ENCODE results near the gene OR10C1. TPM values are rescaled to one million over a fixed set of nuclear protein-coding genes. Genes with fewer than 3 reads are reported as not detected.

OR10C1 gene
- total and polyA plus RNA-seq, 2 of the 13 experiments (the other 11 are each of a cell fraction or from before 2014, with no cell fraction given): 0.04 TPM; not detected in 1

DNA sequence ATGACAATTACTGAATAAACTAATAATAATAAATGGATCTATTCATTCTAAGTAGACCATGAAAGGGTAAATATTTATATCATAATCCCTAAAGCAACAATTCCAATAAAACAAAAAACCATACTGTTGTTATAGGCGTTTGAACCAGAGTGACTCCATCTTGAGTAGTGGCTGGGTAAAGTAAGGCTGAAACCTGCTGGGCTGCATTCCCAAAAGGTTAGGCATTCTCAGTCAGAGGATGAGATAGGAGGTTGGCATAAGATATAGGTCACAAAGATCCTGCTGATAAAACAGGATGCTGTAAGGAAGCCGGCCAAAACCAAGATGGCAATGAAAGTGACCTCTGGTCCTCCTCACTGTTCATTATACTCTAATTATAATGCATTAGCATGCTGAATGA, 26.2 kb downstream of the OR10C1 start (continued):
- TF ChIP-seq ZNF431 (CRISPR knock-in tag; IDR thresholded peaks at IDR 0.05; ENCODE audit: borderline replicate concordance, low read depth): no peak
- TF ChIP-seq, protein P1, sequence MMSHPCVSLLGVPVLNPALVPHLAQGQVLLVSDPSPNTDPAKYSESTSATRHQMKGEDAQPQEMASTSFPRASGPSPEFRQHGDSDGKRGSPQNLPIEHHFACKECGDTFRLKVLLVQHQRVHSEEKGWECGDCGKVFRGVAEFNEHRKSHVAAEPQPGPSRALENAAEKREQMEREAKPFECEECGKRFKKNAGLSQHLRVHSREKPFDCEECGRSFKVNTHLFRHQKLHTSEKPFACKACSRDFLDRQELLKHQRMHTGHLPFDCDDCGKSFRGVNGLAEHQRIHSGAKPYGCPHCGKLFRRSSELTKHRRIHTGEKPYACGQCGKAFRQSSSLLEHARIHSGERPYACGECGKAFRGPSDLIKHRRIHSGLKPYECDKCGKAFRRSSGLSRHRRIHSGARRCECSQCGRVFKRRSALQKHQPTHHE (CRISPR knock-in tag; IDR thresholded peaks at IDR 0.05; ENCODE audit: borderline replicate concordance): no peak
- TF ChIP-seq, protein P2, sequence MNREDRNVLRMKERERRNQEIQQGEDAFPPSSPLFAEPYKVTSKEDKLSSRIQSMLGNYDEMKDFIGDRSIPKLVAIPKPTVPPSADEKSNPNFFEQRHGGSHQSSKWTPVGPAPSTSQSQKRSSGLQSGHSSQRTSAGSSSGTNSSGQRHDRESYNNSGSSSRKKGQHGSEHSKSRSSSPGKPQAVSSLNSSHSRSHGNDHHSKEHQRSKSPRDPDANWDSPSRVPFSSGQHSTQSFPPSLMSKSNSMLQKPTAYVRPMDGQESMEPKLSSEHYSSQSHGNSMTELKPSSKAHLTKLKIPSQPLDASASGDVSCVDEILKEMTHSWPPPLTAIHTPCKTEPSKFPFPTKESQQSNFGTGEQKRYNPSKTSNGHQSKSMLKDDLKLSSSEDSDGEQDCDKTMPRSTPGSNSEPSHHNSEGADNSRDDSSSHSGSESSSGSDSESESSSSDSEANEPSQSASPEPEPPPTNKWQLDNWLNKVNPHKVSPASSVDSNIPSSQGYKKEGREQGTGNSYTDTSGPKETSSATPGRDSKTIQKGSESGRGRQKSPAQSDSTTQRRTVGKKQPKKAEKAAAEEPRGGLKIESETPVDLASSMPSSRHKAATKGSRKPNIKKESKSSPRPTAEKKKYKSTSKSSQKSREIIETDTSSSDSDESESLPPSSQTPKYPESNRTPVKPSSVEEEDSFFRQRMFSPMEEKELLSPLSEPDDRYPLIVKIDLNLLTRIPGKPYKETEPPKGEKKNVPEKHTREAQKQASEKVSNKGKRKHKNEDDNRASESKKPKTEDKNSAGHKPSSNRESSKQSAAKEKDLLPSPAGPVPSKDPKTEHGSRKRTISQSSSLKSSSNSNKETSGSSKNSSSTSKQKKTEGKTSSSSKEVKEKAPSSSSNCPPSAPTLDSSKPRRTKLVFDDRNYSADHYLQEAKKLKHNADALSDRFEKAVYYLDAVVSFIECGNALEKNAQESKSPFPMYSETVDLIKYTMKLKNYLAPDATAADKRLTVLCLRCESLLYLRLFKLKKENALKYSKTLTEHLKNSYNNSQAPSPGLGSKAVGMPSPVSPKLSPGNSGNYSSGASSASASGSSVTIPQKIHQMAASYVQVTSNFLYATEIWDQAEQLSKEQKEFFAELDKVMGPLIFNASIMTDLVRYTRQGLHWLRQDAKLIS (CRISPR knock-in tag; IDR thresholded peaks at IDR 0.05): no peak

DNA sequence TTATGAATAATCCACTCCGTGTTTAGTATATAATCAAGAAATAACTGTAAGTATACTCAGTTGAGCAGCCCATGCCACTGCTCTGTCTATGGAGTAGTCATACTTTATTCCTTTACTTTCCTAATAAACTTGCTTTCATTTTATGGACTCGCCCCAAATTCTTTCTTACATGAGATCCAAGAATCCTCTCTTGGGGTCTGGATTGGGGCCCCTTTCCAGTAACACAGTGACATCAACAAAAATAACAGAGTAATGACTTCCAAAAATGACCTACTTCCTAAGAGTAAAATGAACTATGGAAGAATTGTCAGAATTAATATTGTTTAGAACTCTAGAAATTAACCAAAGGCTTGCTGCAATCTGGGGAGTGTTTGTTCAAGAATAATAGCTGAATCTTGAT, 26.7 kb downstream of the OR10C1 start:
- no peak overlapping the region for H2AFZ ChIP-seq (ENCODE audit: low read length)
- H4K20me1 ChIP-seq (ENCODE audit: insufficient read depth, low read length): no peaks in the 10 kb centered on the region
- no peaks in the 10 kb centered on the region for H3K36me3 ChIP-seq (replicated peaks in 1 of 2; ENCODE audit: control insufficient read depth in 1 of 2, insufficient read depth in 2 of 2, low read length in 2 of 2)
- no peak for ATAC-seq
- in situ Hi-C loops (cut with HindIII; ENCODE audit: extremely low pct_ligation_motif_present, low pct_unique_long_range_greater_than_20kb) (no loop called here), intact Hi-C loops (cut with micrococcal nuclease; ENCODE audit: unreplicated experiment) (no loop called here)
- FAIRE-seq: no peak
- DNase-seq (ENCODE audit: low spot score): no peak
- WGBS (ENCODE audit: low lambda C conversion rate): 30% methylated on average over 2 of the region's 2 CpGs
- H3K9me3 ChIP-seq (ENCODE audit: low read length): no peaks in the 10 kb centered on the region
- TF ChIP-seq, protein P3, sequence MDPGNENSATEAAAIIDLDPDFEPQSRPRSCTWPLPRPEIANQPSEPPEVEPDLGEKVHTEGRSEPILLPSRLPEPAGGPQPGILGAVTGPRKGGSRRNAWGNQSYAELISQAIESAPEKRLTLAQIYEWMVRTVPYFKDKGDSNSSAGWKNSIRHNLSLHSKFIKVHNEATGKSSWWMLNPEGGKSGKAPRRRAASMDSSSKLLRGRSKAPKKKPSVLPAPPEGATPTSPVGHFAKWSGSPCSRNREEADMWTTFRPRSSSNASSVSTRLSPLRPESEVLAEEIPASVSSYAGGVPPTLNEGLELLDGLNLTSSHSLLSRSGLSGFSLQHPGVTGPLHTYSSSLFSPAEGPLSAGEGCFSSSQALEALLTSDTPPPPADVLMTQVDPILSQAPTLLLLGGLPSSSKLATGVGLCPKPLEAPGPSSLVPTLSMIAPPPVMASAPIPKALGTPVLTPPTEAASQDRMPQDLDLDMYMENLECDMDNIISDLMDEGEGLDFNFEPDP (CRISPR knock-in tag; conservative IDR thresholded peaks at IDR 0.05): no peak
- TF ChIP-seq ZNF747 (CRISPR knock-in tag; IDR thresholded peaks at IDR 0.05; ENCODE audit: borderline replicate concordance) (no peak), NCOA2 (CRISPR knock-in tag; IDR thresholded peaks at IDR 0.05) (no peak), NFKBIZ (CRISPR knock-in tag; IDR thresholded peaks at IDR 0.05) (no peak), ZNF570 (CRISPR knock-in tag; IDR thresholded peaks at IDR 0.05; ENCODE audit: borderline replicate concordance) (no peak), ZKSCAN5 (CRISPR knock-in tag; IDR thresholded peaks at IDR 0.05) (no peak), ZNF30 (CRISPR knock-in tag; IDR thresholded peaks at IDR 0.05) (no peak), HNF4A (CRISPR knock-in tag; IDR thresholded peaks at IDR 0.05) (no peak)
- TF ChIP-seq, protein P4, sequence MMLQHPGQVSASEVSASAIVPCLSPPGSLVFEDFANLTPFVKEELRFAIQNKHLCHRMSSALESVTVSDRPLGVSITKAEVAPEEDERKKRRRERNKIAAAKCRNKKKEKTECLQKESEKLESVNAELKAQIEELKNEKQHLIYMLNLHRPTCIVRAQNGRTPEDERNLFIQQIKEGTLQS (CRISPR knock-in tag; IDR thresholded peaks at IDR 0.05): no peak
- H3K9ac ChIP-seq (ENCODE audit: insufficient read depth, low read depth, low read length): no peak overlapping the region
- H3K27ac ChIP-seq (ENCODE audit: extremely low read length, insufficient read depth, low read length): no peak overlapping the region
- no peak overlapping the region for H3K4me2 ChIP-seq (ENCODE audit: low read depth, low read length)
- no peaks in the 10 kb centered on the region for H3K79me2 ChIP-seq (ENCODE audit: insufficient read depth, low read length)
- H3K4me3 ChIP-seq (replicated peaks in 1 of 3; ENCODE audit: insufficient read depth in 1 of 3, low read depth in 2 of 3, low read length in 3 of 3): no peak overlapping the region
- ChIA-PET POLR2A (no interaction called here), CTCF (ENCODE audit: low intra/inter-chr PET ratio, low total read pairs) (no interaction called here)
- H3K27me3 ChIP-seq (ENCODE audit: control insufficient read depth in 1 of 2, insufficient read depth in 2 of 2, low read length in 2 of 2): no peaks in the 10 kb centered on the region; a peak in 1 of 5 replicates
- BruUV-seq (replicated peaks): no TSS peak
- no peaks in the 10 kb centered on the region for H3K4me1 ChIP-seq (ENCODE audit: insufficient read depth, low read length)

Data from HepG2 (cell line).